DND-41 (cell line): ENCODE data around the gene NYNRIN.

Experiments used
- ATAC-seq: fragments of 200-7000 bp; cut with Tn5 transposase; 3 replicates; pipeline ENCODE4 v1.9.1; 2021; ENCODE audit warnings: low read depth; ENCODE audit not compliant: insufficient read depth
- DNase-seq: peaks from one replicate; pipeline ENCODE4 v3.0.0-alpha.2; 2020
- H2AFZ ChIP-seq: 2 replicates; pipeline ENCODE4 v1.6.0; 2012; ENCODE audit warnings: low read depth, low read length
- H3K27ac ChIP-seq: 2 replicates; pipeline ENCODE4 v1.5.1; 2012; ENCODE audit warnings: low read length, inconsistent platforms
- H3K27me3 ChIP-seq: fragments of 200-600 bp; sonication (generic); 2 replicates; pipeline ENCODE4 v1.6.0; 2012; ENCODE audit warnings: low read length, mild to moderate bottlenecking, inconsistent platforms; ENCODE audit not compliant: insufficient read depth, poor library complexity
- H3K36me3 ChIP-seq: 2 replicates; pipeline ENCODE4 v1.5.1; 2012; ENCODE audit warnings: low read length, inconsistent platforms; ENCODE audit not compliant: insufficient read depth
- H3K4me1 ChIP-seq: 2 replicates; pipeline ENCODE4 v1.5.1; 2012; ENCODE audit warnings: mild to moderate bottlenecking, low read length; ENCODE audit not compliant: insufficient read depth
- H3K4me2 ChIP-seq: 2 replicates; pipeline ENCODE4 v1.6.0; 2012; ENCODE audit warnings: mild to moderate bottlenecking, moderate library complexity, low read length, inconsistent platforms; ENCODE audit not compliant: insufficient read depth
- H3K4me3 ChIP-seq, 2 experiments: fragments of 200-600 bp in 1 of 2; shearing (Covaris generic) in 1 of 2; 2 replicates each; pipeline ENCODE4 v1.5.1; 2012 to 2016; ENCODE audit warnings: inconsistent platforms in 2 of 2, low read length in 2 of 2, mild to moderate bottlenecking in 2 of 2, low read depth in 1 of 2, moderate library complexity in 1 of 2
- H3K79me2 ChIP-seq: 2 replicates; pipeline ENCODE4 v1.6.0; 2012; ENCODE audit warnings: low read length, inconsistent platforms; ENCODE audit not compliant: insufficient read depth
- H3K9ac ChIP-seq: 2 replicates; pipeline ENCODE4 v1.6.0; 2012; ENCODE audit warnings: low read depth, mild to moderate bottlenecking, inconsistent platforms, low read length, moderate library complexity
- H3K9me3 ChIP-seq: 2 replicates; pipeline ENCODE4 v1.5.1; 2012; ENCODE audit warnings: low read length, moderate library complexity, mild to moderate bottlenecking, inconsistent platforms; ENCODE audit not compliant: insufficient read depth, severe bottlenecking
- H4K20me1 ChIP-seq: 2 replicates; pipeline ENCODE4 v1.6.0; 2012; ENCODE audit warnings: low read length; ENCODE audit not compliant: insufficient read depth
- CTCF ChIP-seq: IDR thresholded peaks from 2 replicates; pipeline ENCODE4 v1.5.1; 2012; ENCODE audit warnings: borderline replicate concordance, low read length, moderate library complexity, mild to moderate bottlenecking; ENCODE audit not compliant: poor library complexity, severe bottlenecking; ENCODE audit errors: extremely low read depth
- EZH2 ChIP-seq: IDR thresholded peaks from 3 replicates; pipeline ENCODE4 v1.6.1; 2012; ENCODE audit warnings: borderline replicate concordance, low read depth, mild to moderate bottlenecking, moderate library complexity, low read length, inconsistent platforms; ENCODE audit not compliant: severe bottlenecking

Gene NYNRIN

GRCh38 chr14:24397639-24398292 is 1.0 kb upstream of the NYNRIN start:
- H3K4me3 ChIP-seq = no peak overlapping the region
- no peaks in the 10 kb centered on the region for H3K4me1 ChIP-seq
- H3K27ac ChIP-seq = no peak overlapping the region
- no peaks in the 10 kb centered on the region for H3K36me3 ChIP-seq
- H3K9me3 ChIP-seq = no peaks in the 10 kb centered on the region
- DNase-seq = no peak
- ATAC-seq = no peak
- H2AFZ ChIP-seq = no peak overlapping the region
- peaks cover 49% of the 10 kb centered on the region for H3K27me3 ChIP-seq
- H3K79me2 ChIP-seq = no peaks in the 10 kb centered on the region
- H3K9ac ChIP-seq = no peak overlapping the region
- H4K20me1 ChIP-seq = no peaks in the 10 kb centered on the region
- TF ChIP-seq EZH2 (no peak), CTCF (no peak)
- H3K4me2 ChIP-seq = no peak overlapping the region

- Histone ChIP-seq H4K20me1 (no peaks in the 10 kb centered on the region), H3K27ac (no peak overlapping the region), H3K4me3 (no peak overlapping the region), H3K79me2 (no peaks in the 10 kb centered on the region), H3K4me2 (no peak overlapping the region), H3K36me3 (no peaks in the 10 kb centered on the region), H3K27me3 (peaks cover 53% of the 10 kb centered on the region), H3K4me1 (no peaks in the 10 kb centered on the region), H3K9me3 (no peaks in the 10 kb centered on the region), H3K9ac (no peak overlapping the region), H2AFZ (no peak overlapping the region)
- ATAC-seq = no peak
- no peak for DNase-seq
- TF ChIP-seq EZH2 = no peak
- TF ChIP-seq CTCF = no peak
Measured at GRCh38 chr14:24398293-24398652, 530 bp upstream of the NYNRIN start.

- Histone ChIP-seq H3K79me2 (no peaks in the 10 kb centered on the region), H3K4me3 (no peak overlapping the region), H4K20me1 (no peaks in the 10 kb centered on the region), H2AFZ (no peak overlapping the region), H3K4me2 (no peak overlapping the region), H3K27ac (no peak overlapping the region), H3K9ac (no peak overlapping the region), H3K4me1 (no peaks in the 10 kb centered on the region), H3K27me3 (peaks cover 57% of the 10 kb centered on the region), H3K36me3 (no peaks in the 10 kb centered on the region), H3K9me3 (no peaks in the 10 kb centered on the region)
- no peak for DNase-seq
- TF ChIP-seq EZH2 = no peak
- TF ChIP-seq CTCF = no peak
- ATAC-seq = no peak
Measured at GRCh38 chr14:24399447-24399822, 632 bp downstream of the NYNRIN start.
